IPS-18a (cell line): Measurements from ENCODE around the gene ATG9A.
A peak's percentile ranks its signal among the peaks of the same experiment; 100 is the strongest.

ENCODE experiments used
- H3K27ac ChIP-seq: one replicate; pipeline ENCODE4 v1.5.1; 2013; ENCODE audit warnings: low read length
- H3K27me3 ChIP-seq: one replicate; pipeline ENCODE4 v1.6.1; 2013; ENCODE audit warnings: mild to moderate bottlenecking, low read length; ENCODE audit not compliant: control insufficient read depth, insufficient read depth
- H3K36me3 ChIP-seq: one replicate; pipeline ENCODE4 v1.6.1; 2013; ENCODE audit warnings: low read depth, low read length; ENCODE audit not compliant: control insufficient read depth
- H3K4me1 ChIP-seq: one replicate; pipeline ENCODE4 v1.6.1; 2013; ENCODE audit warnings: low read depth, low read length; ENCODE audit not compliant: control insufficient read depth
- H3K4me3 ChIP-seq: one replicate; pipeline ENCODE4 v1.5.1; 2013; ENCODE audit warnings: low read length
- H3K9ac ChIP-seq: one replicate; pipeline ENCODE4 v1.6.1; 2013; ENCODE audit warnings: mild to moderate bottlenecking, low read length, moderate library complexity
- H3K9me3 ChIP-seq: one replicate; pipeline ENCODE4 v1.6.1; 2013; ENCODE audit warnings: low read depth, low read length; ENCODE audit not compliant: control insufficient read depth

The ATG9A gene

DNA sequence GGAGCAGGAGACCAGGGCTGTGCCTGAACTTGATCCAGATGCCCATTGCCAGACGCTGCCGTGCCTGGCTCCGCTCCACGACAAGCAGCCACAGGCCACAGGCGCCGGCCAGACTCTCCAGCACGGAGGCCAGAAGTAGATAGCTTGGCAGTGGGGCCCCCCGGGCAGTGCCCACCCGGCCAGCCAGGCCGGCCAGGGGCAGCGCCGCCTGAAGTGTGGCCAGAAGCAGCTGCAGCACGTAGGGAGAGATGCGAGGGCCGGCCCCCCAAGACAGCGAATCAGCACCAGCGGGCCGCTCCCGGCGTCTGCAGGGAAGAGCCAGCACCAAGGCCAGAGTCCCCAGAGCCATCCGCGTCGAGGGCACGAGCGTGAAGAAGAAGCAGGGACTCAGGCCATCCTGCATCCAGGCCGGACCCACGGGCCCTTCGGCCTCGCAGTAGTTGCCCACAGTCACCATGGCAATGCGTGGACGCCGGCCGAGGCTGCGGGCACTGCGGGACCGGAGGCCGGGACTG is 11.2 kb downstream of the ATG9A start:
- no peak overlapping the region for H3K27ac ChIP-seq

DNA sequence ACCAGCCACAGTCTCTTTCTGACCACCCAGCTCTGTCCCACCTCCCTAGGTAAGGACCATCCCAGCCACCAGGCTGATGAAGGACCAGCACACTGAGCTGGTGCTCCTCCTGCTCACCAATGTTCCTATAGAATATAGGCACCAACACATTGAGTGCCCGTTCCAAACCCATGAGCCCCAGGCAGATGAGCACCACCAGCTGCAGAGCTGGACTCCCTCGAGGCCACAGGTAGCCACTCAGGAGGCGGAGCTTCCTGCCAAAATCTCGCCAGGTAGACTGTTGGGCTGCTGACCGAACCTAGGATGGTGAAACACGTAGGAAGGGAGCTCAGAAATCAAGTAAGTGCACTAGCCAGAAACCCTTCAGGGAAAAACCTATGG is 12.9 kb downstream of the ATG9A start:
- no peaks in the 10 kb centered on the region for H3K9me3 ChIP-seq
- H3K9ac ChIP-seq: no peak overlapping the region
- H3K36me3 ChIP-seq: peaks cover 25% of the 10 kb centered on the region
- no peaks in the 10 kb centered on the region for H3K27me3 ChIP-seq
- no peak overlapping the region for H3K4me3 ChIP-seq
- peaks cover 6% of the 10 kb centered on the region for H3K4me1 ChIP-seq
- no peak overlapping the region for H3K27ac ChIP-seq

More for the DNA sequence above, 11.2 kb downstream of the ATG9A start:
- Histone ChIP-seq H3K4me3 (peak overlapping the region; percentile 83), H3K9ac (peak overlapping the region; percentile 67), H3K9me3 (no peaks in the 10 kb centered on the region), H3K4me1 (peaks cover 6% of the 10 kb centered on the region), H3K27me3 (no peaks in the 10 kb centered on the region), H3K36me3 (peaks cover 25% of the 10 kb centered on the region)

DNA sequence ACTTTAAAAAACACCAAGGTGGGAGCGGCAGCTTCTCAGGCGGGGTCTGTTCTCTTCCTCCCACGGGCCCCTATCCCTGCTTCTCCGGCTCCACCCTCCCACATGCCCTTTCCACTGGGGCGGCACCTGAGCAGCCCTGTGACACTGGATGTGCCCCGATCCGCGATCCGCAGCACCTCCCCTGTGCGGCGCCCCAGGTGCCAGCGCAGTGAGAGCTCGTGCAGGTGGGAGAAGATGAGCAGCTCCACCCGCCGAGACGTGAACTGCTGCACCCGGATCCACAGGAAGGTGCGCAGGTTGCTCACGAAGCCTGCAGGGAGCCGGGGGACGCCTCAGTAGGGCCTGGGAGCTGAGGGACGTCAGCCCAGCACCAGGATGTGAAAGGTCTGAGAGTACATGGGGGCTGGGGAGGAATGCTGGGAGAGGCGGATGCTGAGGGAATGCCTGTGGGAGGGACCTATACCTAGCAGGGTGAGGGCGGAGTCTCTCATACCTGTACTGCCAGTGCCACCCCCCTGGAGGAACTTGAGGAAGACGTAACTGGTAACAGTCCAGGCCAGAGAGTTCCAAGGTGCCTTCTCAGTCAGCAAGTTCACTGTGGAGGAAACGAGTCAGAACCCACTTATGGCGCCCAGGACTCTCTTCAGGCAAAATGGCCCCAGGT is 13.4 kb downstream of the ATG9A start:
- no peak overlapping the region for H3K9ac ChIP-seq
- H3K4me3 ChIP-seq: no peak overlapping the region
- peaks cover 27% of the 10 kb centered on the region for H3K36me3 ChIP-seq
- H3K27me3 ChIP-seq: no peaks in the 10 kb centered on the region
- no peak overlapping the region for H3K27ac ChIP-seq
- H3K9me3 ChIP-seq: no peaks in the 10 kb centered on the region
- H3K4me1 ChIP-seq: peaks cover 6% of the 10 kb centered on the region

DNA sequence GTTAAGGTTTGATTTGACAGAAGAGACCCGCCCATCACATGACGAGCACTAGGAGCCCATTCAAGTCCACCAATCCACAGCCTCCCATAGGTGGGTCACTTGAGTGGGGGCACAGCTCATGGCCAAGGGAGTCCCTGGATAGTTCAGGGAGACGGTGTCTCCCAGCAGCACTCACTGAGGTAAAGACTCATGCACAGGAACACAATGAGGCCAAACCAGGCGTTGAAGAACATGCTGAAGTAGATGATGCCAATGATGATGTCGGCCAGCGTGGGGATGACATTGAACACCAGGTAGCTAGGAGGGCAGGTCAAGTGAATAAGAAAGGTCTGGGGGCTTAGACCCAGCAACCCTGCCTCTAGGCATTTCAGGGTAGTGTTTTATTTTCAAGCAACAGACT is 14.7 kb downstream of the ATG9A start:
- no peaks in the 10 kb centered on the region for H3K9me3 ChIP-seq
- peaks cover 39% of the 10 kb centered on the region for H3K36me3 ChIP-seq
- no peaks in the 10 kb centered on the region for H3K27me3 ChIP-seq
- H3K4me3 ChIP-seq: no peak overlapping the region
- H3K4me1 ChIP-seq: peaks cover 6% of the 10 kb centered on the region
- no peak overlapping the region for H3K9ac ChIP-seq
- H3K27ac ChIP-seq: no peak overlapping the region

DNA sequence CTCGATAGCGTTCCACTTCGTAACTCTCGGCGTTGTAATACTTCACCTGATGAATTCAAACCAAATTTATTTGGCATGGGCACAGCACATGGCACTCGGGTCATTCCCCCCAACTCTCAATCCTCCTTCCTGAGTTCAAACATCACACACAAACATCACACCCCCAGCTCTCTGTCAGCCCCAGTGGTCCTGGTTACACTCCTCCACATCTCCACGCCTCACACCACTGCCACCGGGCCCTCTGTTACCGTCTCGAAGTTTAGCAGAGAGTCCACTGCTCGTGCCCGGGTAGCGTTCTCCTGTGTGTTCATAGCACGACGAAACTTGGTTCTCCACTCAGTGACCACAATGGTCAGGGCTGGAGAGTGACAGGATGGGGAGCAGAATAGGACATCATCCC is 15.3 kb downstream of the ATG9A start:
- H3K36me3 ChIP-seq: peaks cover 42% of the 10 kb centered on the region
- H3K9me3 ChIP-seq: no peaks in the 10 kb centered on the region

DNA sequence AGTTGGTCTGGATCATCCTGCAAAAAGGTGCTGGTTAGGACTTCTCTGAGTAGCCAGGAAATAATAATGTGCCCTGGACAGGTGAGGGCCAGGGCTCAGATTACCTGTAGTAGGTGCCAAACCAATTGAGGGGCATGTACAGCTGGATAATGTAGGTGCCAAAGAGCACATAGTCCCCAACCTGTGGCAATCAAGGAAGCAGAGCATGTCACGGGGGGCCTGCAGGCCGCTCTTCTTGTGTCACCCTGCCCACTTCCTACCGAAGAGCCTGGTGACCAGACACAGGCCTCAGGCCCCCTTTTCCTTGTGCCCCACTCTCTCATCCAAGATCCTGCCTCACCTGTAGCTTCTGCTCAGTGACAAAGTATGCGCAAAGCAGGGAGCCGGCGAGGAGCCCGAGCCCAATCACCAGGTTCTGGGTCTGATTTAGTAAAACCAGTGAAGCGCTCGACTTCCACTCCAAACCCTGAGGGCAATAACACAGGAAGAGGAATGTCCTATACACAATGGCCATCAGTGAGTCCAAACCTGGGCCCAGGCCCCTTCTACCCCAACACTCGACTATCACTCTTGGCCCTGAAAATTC is 15.9 kb downstream of the ATG9A start:
- no peaks in the 10 kb centered on the region for H3K4me1 ChIP-seq
- no peak overlapping the region for H3K27ac ChIP-seq
- H3K9me3 ChIP-seq: no peaks in the 10 kb centered on the region
- H3K36me3 ChIP-seq: peaks cover 48% of the 10 kb centered on the region
- H3K9ac ChIP-seq: no peak overlapping the region
- no peaks in the 10 kb centered on the region for H3K27me3 ChIP-seq
- H3K4me3 ChIP-seq: no peak overlapping the region

More for the DNA sequence above, 15.3 kb downstream of the ATG9A start:
- H3K9ac ChIP-seq: no peak overlapping the region
- peaks cover 2% of the 10 kb centered on the region for H3K4me1 ChIP-seq
- no peak overlapping the region for H3K27ac ChIP-seq
- H3K27me3 ChIP-seq: no peaks in the 10 kb centered on the region
- no peak overlapping the region for H3K4me3 ChIP-seq

DNA sequence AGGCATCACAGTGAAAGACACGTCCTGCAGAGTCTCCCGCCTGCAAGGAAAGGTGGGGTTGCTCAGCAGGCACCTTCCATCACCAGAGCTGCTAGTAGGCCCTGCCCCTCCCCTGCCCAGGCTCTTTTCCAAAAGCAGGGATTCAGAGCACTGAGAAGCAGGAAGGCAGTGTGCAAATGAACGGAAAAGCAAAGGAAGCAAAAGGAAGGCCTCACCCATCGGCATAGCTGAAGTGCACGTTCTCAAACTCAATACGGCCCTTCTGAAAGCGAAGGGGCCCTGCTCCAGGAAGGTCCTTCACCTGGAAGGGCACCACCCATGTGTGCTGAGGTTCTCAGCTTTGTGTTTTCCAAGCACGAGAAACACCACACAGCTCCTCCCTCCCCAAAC is 16.4 kb downstream of the ATG9A start:
- no peak overlapping the region for H3K27ac ChIP-seq
- no peaks in the 10 kb centered on the region for H3K27me3 ChIP-seq
- no peaks in the 10 kb centered on the region for H3K9me3 ChIP-seq
- H3K36me3 ChIP-seq: peaks cover 51% of the 10 kb centered on the region
- H3K4me3 ChIP-seq: no peak overlapping the region
- H3K4me1 ChIP-seq: no peaks in the 10 kb centered on the region
- no peak overlapping the region for H3K9ac ChIP-seq

DNA sequence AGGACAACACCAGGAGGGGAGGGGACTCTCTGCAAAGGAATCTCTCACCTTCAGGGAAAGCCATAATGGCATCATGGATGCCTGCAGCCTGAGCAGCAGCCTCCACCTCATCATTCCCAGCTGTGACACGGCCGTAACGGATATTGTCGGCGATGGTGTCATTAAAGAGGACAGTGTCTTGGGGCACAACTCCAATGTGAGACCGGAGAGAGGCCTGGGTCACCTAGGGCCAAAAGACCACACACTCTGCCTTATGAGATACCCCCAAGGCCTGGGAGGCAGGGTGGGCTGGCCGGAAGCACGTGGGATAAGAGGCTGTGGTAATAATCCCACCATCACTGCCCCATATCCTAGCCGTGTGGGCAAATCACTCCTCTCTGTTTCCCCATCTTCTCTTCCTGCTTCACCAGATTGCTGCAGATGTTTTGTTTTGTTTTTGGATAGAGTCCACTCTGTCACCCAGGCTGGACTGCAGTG is 18.5 kb downstream of the ATG9A start:
- H3K4me1 ChIP-seq: peaks cover 3% of the 10 kb centered on the region
- peaks cover 51% of the 10 kb centered on the region for H3K36me3 ChIP-seq
- no peaks in the 10 kb centered on the region for H3K9me3 ChIP-seq
- H3K27ac ChIP-seq: no peak overlapping the region
- no peak overlapping the region for H3K4me3 ChIP-seq
- no peaks in the 10 kb centered on the region for H3K27me3 ChIP-seq
- H3K9ac ChIP-seq: no peak overlapping the region

DNA sequence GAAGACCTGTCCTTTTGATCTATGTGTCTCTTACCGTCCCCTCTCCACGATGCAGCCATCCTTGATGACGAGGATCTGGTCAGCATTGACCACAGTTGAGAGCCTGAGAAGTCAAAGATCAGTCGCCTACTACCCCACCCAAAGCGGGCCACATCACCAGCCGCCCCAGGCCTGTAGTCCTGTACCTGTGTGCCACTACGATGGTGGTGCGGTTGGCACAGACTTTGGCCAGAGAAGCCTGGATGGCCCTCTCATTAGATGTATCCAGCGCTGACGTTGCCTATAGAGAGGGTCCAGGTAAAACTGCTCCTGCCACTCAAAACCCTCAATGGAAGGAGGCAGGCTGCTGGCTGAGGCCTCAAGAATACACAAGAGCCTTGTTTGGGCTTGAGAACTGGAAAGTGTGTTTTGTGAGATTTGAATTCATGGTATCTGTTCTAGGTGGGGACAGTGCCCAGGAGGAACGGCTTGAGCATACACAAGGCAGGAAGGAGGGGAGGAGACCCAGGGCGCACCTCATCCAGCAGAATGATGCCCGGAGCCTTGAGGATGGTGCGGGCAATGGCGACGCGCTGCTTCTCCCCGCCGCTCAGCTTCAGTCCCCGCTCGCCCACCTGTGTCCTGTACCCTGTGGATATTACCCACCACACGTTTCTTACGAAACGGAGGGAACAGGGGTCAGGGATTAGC is 19.1 kb downstream of the ATG9A start:
- Histone ChIP-seq H3K4me3 (no peak overlapping the region), H3K27me3 (no peaks in the 10 kb centered on the region), H3K9me3 (no peaks in the 10 kb centered on the region), H3K27ac (no peak overlapping the region), H3K9ac (no peak overlapping the region), H3K4me1 (peaks cover 3% of the 10 kb centered on the region), H3K36me3 (peaks cover 51% of the 10 kb centered on the region)

DNA sequence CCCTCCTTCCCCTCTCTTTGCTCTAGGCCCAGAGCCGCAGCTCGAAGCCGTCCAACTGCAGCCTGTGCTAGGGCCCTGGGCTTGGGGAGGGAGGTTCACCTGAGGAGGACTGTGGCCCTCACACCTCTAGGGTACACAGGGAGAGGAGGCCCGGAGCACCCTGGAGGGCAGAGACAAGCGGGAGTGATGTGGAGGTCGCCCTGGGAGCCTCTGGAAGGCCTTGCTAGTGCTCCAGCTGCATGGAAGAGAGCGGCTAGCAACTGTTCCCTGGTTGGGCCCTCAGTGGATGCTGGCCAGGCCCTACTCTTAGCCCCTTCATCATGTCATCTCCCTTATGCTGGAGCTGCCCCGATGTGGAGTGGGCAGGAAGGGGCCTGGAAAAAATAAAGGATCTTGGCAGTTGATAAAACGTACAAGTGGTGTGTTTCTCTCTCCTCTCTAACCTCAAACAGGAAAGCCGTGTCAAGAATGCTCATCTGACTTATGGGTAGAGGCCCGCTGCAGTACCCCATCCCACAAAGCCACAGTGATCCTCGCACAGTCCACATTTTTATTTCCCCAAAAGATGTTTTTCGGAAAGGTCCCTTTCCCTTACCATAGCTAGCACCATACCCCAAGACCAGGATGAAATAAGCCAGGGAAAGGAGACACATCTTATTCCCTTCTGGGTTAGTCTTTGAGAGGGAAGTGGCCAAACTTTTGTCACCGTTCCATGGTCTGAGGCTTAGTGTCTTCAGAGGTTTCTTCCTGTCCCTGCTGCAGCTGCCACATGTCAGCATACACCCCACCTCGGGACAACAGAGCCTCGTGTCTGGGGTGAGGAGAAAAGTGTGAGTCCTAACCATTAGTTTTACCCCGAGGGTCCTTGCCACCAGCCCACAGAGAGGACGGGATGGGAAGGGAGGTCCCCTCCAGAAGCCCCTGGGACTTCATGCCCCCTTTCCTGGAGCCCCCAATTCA is 19.9 kb downstream of the ATG9A start:
- peaks cover 43% of the 10 kb centered on the region for H3K36me3 ChIP-seq
- H3K4me1 ChIP-seq: peaks cover 3% of the 10 kb centered on the region
- H3K9me3 ChIP-seq: no peaks in the 10 kb centered on the region
- H3K27me3 ChIP-seq: no peaks in the 10 kb centered on the region
- H3K27ac ChIP-seq: no peak overlapping the region
- no peak overlapping the region for H3K9ac ChIP-seq
- no peak overlapping the region for H3K4me3 ChIP-seq
